NCI-H748 (cell line): ENCODE results near the gene SRRM2.

Source experiments
- DNase-seq: peaks from one replicate; lab custom pipeline; 2025; ENCODE audit not compliant: unreplicated experiment; lab: John Stamatoyannopoulos, UW

SRRM2 gene

GRCh38 chr16:2791174-2791573 lies 38.7 kb downstream of the SRRM2 start:
- no peak for DNase-seq

DNA sequence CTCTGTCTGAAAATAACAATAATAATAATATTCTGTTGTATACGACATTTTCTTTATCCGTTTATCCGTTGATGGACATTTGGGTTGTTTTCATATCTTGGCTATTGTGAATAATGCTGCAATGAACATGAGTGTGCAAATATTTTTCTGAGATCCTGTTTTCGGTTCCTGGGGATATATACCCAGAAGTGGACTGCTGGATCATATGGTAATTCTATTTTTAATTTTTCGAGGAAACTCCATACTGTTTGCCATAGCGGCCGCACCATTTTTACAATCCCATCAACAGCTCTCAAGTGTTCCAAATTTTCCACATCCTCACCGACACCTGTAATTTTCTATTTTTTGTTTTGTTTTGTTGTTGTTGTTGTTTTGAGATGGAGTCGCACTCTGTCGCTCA lies 40.5 kb downstream of the SRRM2 start:
- DNase-seq, result no peak

GRCh38 chr16:2795395-2796143 lies 43.1 kb downstream of the SRRM2 start:
- DNase-seq, result no peak

GRCh38 chr16:2798723-2799204 lies 46.3 kb downstream of the SRRM2 start:
- no peak for DNase-seq

DNA sequence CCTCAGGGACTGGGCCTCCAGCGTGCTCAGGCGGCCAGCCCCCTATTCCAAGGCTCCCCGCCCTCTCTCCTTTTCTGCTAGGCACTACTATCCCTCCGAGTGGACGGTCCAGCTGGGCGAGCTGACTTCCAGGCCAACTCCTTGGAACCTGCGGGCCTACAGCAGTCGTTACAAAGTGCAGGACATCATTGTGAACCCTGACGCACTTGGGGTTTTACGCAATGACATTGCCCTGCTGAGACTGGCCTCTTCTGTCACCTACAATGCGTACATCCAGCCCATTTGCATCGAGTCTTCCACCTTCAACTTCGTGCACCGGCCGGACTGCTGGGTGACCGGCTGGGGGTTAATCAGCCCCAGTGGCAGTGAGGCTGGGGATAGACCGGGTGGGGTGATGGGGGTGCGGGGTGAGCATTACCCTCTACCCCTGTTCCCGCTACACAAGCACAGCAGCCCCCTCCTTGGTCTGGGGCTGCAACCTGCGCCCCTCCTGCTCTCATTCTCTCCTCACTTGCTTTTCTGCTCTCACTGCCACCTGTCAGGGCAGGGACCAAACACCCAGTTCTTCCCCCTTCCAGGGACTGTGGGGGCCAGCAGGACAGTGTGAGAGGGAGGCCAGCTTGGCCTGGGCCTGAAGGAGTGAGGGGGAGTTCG lies 46.9 kb downstream of the SRRM2 start:
- DNase-seq, result no peak

GRCh38 chr16:2799859-2800226 lies 47.4 kb downstream of the SRRM2 start:
- DNase-seq, result no peak

DNA sequence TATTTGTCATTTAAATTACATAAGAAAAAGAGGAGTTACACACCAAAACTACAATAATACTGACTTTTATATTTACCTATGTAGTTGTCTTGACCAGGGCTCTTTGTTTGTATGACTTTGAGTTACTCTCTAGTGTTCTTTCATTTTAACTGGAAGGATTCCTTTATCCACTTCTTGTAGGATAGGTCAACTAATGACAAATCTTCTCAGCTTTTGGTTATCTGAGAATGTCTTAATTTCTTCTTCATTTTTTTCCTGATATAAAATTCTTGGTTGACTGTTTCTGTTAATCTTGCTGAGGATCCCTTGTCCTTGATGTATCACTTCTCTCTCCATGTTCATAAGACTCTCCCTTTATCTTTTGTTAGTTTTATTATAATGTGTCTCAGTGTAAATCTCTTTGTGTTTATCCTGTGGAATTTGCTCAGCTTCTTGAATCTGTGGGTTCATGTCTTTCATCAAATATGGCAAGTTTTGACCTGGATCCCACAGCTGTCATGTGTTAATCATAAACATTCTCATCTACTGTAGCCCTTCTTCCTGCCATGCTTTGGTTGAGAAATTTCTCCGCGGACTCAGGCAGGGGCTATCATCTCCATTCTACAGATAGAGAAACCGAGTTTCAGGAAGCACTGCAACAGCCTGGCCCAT lies 51.2 kb downstream of the SRRM2 start:
- DNase-seq, result no peak

- DNase-seq, result no peak
Measured at GRCh38 chr16:2804728-2805127, 52.3 kb downstream of the SRRM2 start.

DNA sequence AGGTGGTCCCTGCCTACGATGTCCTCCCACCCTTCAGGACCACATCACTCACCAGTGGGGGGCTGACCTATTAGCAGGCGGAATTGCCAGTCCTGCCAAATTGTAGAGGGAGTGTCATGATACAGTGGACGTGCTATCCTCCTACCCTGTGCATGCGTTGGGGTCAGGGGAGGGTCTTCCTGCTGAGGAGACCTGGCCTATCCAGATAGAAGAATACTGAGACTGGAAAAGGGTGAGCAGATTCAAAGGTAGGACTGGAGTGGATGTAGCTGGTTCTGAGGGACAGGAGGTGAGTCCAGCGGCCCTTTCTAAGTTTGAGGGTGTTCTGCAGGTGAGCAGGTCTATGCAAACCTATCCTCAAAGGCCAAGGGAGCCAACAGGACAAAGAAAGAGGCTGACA lies 53.8 kb downstream of the SRRM2 start:
- no peak for DNase-seq

GRCh38 chr16:2808181-2808580 lies 55.7 kb downstream of the SRRM2 start:
- no peak for DNase-seq

DNA sequence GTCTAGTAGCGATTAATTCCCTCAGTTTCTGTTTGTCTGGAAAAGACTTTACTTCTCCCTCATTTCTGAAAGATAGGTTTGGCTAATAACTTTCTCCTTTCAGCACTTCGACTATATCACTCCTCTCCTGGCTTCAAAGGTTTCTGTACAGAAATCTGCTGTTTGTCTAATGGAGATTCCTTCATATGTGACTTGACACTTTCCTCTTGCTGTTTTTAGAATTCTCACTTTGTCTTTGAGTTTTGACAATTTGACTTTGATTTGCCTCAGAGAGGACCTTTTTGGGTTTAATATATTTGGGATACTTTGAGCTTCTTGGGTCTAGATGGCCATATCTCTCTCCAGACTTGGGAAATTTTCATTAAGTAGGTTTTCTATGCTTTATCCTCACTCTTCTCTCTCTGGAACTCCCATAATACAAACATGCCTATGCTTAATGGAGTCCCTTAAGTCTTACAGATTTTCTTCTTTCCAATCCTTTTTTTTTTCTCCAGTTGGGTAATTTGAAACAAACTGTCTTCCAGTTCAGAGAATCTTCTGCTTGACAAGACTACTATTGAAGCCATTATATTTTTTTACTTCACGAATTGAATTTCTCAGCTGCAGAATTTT lies 56.8 kb downstream of the SRRM2 start:
- DNase-seq, result no peak

- DNase-seq, result no peak
Measured at GRCh38 chr16:2810651-2811050, 58.2 kb downstream of the SRRM2 start.

DNA sequence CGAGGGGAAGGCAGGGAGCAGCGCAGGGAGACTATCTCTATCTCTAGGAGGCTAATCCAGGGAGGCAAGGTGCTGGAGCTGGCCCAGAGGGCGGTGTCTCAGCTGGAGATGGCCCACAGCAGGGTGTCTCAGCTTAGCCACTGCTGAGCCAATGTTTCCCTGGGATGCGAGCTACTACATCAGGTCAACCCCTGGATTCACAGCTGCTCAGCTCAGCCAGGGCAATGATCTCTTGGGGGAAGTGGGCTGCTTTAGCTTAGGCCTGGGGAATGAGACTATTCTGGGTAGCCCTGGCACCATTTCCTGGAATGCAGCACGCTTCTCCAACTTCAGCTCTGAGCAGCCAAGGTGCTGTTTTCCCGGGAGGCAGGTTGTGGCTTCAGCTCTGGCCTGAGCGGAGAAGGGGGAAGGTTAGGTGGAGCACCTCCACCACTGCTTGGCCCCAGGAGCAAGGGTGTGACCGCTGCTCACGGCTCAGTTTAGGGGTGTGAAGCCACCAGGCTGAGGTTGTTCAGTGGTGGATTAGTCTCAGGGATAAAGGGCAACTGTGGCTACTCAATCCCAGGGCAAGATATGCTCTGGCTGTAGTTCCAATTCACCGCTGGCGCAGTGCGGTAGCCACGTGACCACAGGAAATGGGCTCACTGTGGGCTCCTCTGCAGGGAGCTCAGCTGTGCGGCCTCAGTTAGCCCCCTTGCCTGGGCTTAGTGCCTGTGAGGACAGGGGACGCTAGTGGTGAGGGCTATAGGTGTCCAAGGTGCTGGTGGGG lies 59.4 kb downstream of the SRRM2 start:
- no peak for DNase-seq

- no peak for DNase-seq
Measured at GRCh38 chr16:2813771-2814221, 61.4 kb downstream of the SRRM2 start.

DNA sequence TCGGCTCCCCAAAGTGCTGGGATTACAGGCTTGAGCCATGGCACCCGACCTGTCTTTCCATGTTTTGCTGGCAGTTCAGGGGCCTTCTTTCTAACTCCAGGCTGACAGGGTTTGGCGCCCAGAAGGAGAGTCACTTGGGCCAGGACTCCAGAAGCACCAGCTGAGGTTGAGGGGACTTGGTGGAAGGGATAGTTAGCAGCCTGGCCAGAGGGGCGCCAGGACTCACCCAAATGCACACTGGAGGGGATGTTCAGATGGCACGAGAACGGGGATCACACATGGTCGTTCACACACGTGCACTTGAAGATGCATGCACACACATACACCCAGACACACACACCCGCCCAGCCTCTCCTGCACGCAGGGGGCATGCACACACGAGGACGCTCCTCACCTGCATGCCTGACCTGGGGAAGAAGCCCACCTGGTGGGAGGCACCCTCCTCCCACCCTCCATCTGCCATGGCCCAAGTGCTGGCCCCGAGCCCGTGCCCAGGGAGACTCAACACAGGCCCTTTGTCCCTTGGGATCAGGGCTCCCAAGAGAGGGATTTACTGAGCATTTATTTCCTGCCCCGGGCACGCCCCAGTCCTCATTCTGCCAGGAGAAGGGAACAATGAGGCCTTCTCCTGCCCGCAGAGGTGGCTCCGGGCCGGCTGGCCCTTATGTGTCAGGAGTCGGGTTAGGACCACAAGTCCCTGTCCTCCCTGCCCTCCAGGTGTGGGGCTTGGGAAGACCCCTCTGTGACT lies 62.3 kb downstream of the SRRM2 start:
- no peak for DNase-seq

DNA sequence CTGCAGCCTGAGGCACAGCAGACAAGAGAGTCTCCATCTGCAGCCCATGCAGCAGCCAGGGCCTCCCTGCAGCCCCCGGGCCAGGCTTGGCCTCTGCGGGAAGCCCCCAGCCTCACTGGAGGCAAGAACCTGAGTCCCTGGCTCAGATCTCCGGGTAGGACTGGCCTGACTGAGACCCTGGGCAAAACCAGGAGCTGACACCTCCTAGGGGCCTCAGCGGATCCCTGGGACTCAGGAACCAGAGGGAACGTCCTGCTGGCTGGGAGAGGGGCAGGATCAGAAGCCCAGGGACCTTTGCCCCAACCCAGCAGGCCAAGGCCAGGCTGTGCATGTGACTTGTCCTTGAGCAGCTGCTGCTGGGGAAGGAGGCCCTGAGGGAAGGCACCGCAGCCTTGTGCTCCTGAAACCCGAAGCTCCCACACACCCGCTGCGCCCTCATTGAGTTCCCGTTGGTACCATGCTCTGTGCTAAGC lies 62.9 kb downstream of the SRRM2 start:
- DNase-seq, result no peak

DNA sequence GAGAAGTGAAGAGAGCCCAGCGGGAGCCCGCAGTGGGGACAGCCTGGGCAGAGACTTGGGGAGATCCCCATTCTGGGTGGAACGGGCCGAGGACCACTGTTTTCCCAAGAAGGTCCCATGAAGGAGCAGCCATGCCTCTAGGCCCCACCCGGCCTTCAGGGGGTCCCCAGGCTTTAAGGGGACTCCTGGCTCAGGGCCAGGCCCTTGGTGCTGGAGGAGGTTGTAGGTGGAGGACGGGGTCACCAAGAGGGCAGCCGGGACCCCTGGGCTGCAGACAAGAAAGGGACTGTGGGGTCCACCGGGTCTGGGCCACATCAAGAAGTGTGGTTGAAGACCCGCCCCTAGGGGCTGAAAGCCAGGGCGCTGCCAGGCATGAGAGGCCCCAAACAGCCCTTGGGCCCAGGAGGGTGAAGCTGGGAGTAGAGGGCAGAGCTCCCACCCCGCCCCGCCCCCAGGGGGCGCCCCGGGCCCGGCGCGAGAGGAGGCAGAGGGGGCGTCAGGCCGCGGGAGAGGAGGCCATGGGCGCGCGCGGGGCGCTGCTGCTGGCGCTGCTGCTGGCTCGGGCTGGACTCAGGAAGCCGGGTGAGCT lies 64.4 kb downstream of the SRRM2 start, which contains the start of gene PRSS21:
TSS of gene PRSS21 (plus strand) at position 487 of the 589 bp plus-strand sequence. CDS start at position 519, 32 bp downstream.
- no peak for DNase-seq

GRCh38 chr16:2817340-2818271 lies 65.2 kb downstream of the SRRM2 start:
- no peak for DNase-seq
